ENCODE measurements around the gene E2F6. TPM values are rescaled to one million over a fixed set of nuclear protein-coding genes. Genes with fewer than 3 reads are reported as not detected.
A peak's percentile ranks its signal among the peaks of the same experiment; 100 is the strongest.

E2F6 gene
- total and polyA plus RNA-seq, 2 of the 13 experiments (the other 11 are each of a cell fraction or from before 2014, with no cell fraction given): 27.3 to 36.0 TPM

DNA sequence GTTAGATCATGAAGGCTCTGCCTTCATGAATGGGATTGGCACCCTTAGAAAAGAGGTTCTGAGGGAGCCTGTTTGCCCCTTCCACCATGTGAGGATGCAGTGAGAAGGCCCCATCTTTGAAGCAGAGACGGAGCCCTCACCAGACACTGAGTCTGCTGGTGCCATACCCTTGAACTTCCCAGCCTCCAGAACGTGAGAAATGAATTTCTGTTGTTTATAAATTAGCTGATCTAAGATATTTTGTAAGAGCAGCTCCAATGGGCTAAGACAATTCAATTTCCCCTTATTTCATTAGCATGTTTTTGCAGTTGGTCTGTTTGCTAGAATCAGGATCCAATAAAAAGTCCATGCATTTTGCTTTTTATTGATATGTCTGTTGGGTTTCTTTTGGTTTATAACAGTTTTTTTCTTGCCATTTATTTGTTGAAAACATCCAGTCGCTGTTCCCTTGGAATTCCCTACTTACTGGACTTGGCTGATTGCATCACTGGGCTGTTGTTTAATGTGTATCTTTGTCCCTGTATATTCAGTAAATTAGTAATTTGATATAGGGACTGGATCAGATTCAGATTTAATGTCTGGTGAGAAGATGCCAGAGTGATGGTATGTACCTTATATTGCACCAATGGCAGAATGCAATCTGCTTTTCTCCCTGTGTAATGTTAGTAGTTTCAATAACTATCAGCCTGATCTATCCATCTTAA lies 43.8 kb upstream of the E2F6 start:
- no peak for FAIRE-seq
- H3K9me3 ChIP-seq (ENCODE audit: low read length): no peaks in the 10 kb centered on the region
- H3K79me2 ChIP-seq (ENCODE audit: insufficient read depth, low read length): peaks cover 85% of the 10 kb centered on the region
- in situ Hi-C loops (cut with HindIII; ENCODE audit: extremely low pct_ligation_motif_present, low pct_unique_long_range_greater_than_20kb): no loop called here
- intact Hi-C loops (cut with micrococcal nuclease; ENCODE audit: unreplicated experiment): no loop called here
- no peak for DNase-seq (ENCODE audit: low spot score)
- H3K4me1 ChIP-seq (ENCODE audit: insufficient read depth, low read length): peaks cover 98% of the 10 kb centered on the region
- CTCF ChIA-PET (ENCODE audit: low intra/inter-chr PET ratio, low total read pairs): no interaction called here
- H3K36me3 ChIP-seq (replicated peaks in 1 of 2; ENCODE audit: control insufficient read depth in 1 of 2, insufficient read depth in 2 of 2, low read length in 2 of 2): peaks cover 0 to 2% of the 10 kb centered on the region in 2 experiments; a peak in 2 of 5 replicates
- no peaks in the 10 kb centered on the region for H4K20me1 ChIP-seq (ENCODE audit: insufficient read depth, low read length)
- H3K4me3 ChIP-seq (replicated peaks in 1 of 3; ENCODE audit: insufficient read depth in 1 of 3, low read depth in 2 of 3, low read length in 3 of 3): no peak overlapping the region
- H3K27me3 ChIP-seq (ENCODE audit: control insufficient read depth in 1 of 2, insufficient read depth in 2 of 2, low read length in 2 of 2): no peaks in the 10 kb centered on the region
- ATAC-seq: no peak
- 91% methylated on average over 3 of the region's 3 CpGs for WGBS (ENCODE audit: low lambda C conversion rate)
- no TSS peak for BruUV-seq (replicated peaks)
- no peak overlapping the region for H2AFZ ChIP-seq (ENCODE audit: low read length)
- no peak overlapping the region for H3K27ac ChIP-seq (ENCODE audit: extremely low read length, insufficient read depth, low read length)
- H3K9ac ChIP-seq (ENCODE audit: insufficient read depth, low read depth, low read length): no peak overlapping the region
- POLR2A ChIA-PET: interaction anchor here (1.6 kb wide), 1 partner anchor 11 kb away, joined by 4 read pairs; no protein-coding TSS in a partner anchor
- no peak overlapping the region for H3K4me2 ChIP-seq (ENCODE audit: low read depth, low read length)
- no peak for TF ChIP-seq ZNF879 (CRISPR knock-in tag; IDR thresholded peaks at IDR 0.05)
- TF ChIP-seq MIER2 (CRISPR knock-in tag; IDR thresholded peaks at IDR 0.05): no peak
- no peak for TF ChIP-seq SMAD3 (CRISPR knock-in tag; IDR thresholded peaks at IDR 0.05)
- TF ChIP-seq CREB3 (CRISPR knock-in tag; IDR thresholded peaks at IDR 0.05): no peak
- TF ChIP-seq, protein P1, sequence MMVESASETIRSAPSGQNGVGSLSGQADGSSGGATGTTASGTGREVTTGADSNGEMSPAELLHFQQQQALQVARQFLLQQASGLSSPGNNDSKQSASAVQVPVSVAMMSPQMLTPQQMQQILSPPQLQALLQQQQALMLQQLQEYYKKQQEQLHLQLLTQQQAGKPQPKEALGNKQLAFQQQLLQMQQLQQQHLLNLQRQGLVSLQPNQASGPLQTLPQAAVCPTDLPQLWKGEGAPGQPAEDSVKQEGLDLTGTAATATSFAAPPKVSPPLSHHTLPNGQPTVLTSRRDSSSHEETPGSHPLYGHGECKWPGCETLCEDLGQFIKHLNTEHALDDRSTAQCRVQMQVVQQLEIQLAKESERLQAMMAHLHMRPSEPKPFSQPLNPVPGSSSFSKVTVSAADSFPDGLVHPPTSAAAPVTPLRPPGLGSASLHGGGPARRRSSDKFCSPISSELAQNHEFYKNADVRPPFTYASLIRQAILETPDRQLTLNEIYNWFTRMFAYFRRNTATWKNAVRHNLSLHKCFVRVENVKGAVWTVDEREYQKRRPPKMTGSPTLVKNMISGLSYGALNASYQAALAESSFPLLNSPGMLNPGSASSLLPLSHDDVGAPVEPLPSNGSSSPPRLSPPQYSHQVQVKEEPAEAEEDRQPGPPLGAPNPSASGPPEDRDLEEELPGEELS (CRISPR knock-in tag; IDR thresholded peaks at IDR 0.05): no peak
- TF ChIP-seq ZNF564 (CRISPR knock-in tag; IDR thresholded peaks at IDR 0.05): peak; percentile 60; the same call in 1 of the 2 replicates
- TF ChIP-seq ZFX (CRISPR knock-in tag; IDR thresholded peaks at IDR 0.05; ENCODE audit: low read depth): no peak
- TF ChIP-seq ELK4 (CRISPR knock-in tag; IDR thresholded peaks at IDR 0.05; ENCODE audit: borderline replicate concordance): no peak
- no peak for TF ChIP-seq ZBTB2 (CRISPR knock-in tag; IDR thresholded peaks at IDR 0.05; ENCODE audit: low read depth)
- peak in 1 of 2 experiments; percentile 67; a peak in 2 of 4 replicates for TF ChIP-seq MAFK (conservative IDR thresholded peaks at IDR 0.05 in 1 of 2, IDR thresholded peaks at IDR 0.05 in 1 of 2; ENCODE audit: low read length in 2 of 2)
- no peak for TF ChIP-seq NFRKB (IDR thresholded peaks at IDR 0.05)
- peak; percentile 45; the same call in 1 of the 2 replicates for TF ChIP-seq CEBPB (IDR thresholded peaks at IDR 0.05; ENCODE audit: borderline replicate concordance, low read depth, low read length)
- TF ChIP-seq KLF6 (CRISPR knock-in tag; IDR thresholded peaks at IDR 0.05): no peak
- TF ChIP-seq PTBP1 (IDR thresholded peaks at IDR 0.05; ENCODE audit: low read depth, low read length, poor library complexity, severe bottlenecking): no peak
- no peak for TF ChIP-seq NONO (IDR thresholded peaks at IDR 0.05)
- no peak for TF ChIP-seq NONO (CRISPR knock-in tag; conservative IDR thresholded peaks at IDR 0.05)
- no peak for TF ChIP-seq PRDM4 (CRISPR knock-in tag; IDR thresholded peaks at IDR 0.05; ENCODE audit: borderline replicate concordance)

Data from HepG2 (cell line).